Thymus (tissue), 11 donors: ENCODE measurements around the gene CNIH3. TPM values are rescaled to one million over a fixed set of nuclear protein-coding genes. Genes with fewer than 3 reads are reported as not detected.

ENCODE experiments used
- DNase-seq, 9 donors: peaks; one replicate each; pipeline ENCODE4 v3.0.0-alpha.2; 2013; ENCODE audit warnings: low spot score in 9 of 9, low read depth in 6 of 9, missing footprints in 1 of 9
- H3K27ac ChIP-seq, 2 donors: one replicate each; pipeline ENCODE4 v1.5.1; 2013; ENCODE audit warnings: control low read depth in 1 of 2, low read depth in 1 of 2, low read length in 1 of 2, mild to moderate bottlenecking in 1 of 2, moderate library complexity in 1 of 2
- H3K27me3 ChIP-seq, 2 donors: one replicate each; pipeline ENCODE4 v1.5.1; 2013; ENCODE audit warnings: low read length in 1 of 2; ENCODE audit not compliant: control insufficient read depth in 2 of 2, insufficient read depth in 1 of 2
- H3K36me3 ChIP-seq, 2 donors: one replicate each; pipeline ENCODE4 v1.5.1; 2013; ENCODE audit warnings: low read length in 1 of 2, mild to moderate bottlenecking in 1 of 2, moderate library complexity in 1 of 2; ENCODE audit not compliant: control insufficient read depth in 2 of 2, insufficient read depth in 2 of 2
- H3K4me1 ChIP-seq, 2 donors: one replicate each; pipeline ENCODE4 v1.5.1; 2013; ENCODE audit warnings: low read length in 2 of 2; ENCODE audit not compliant: control insufficient read depth in 2 of 2, insufficient read depth in 2 of 2
- H3K4me3 ChIP-seq, 2 donors: one replicate each; pipeline ENCODE4 v1.5.1; 2013; ENCODE audit warnings: low read length in 2 of 2, control low read depth in 1 of 2, mild to moderate bottlenecking in 1 of 2
- H3K9me3 ChIP-seq, 2 donors: one replicate each; pipeline ENCODE4 v1.5.1; 2013; ENCODE audit warnings: low read length in 1 of 2, mild to moderate bottlenecking in 1 of 2; ENCODE audit not compliant: control insufficient read depth in 2 of 2, insufficient read depth in 1 of 2
- WGBS: extraction: QIAGEN DNeasy Blood & Tissue Kit; methylation state at CpG from one replicate; pipeline ENCODE4 v1.1.7; 2013; 5-methylcytosine and 5-hydroxymethylcytosine counted together
- polyA plus RNA-seq: library from polyadenylated mRNA; stranded (reverse); fragments of 200-250 nt; gene quantifications from one replicate; pipeline ENCODE4 v1.2.3, GENCODE V29; 2013
- total RNA-seq: library from RNA; stranded (reverse); fragments of 120-200 nt; gene quantifications from one replicate; pipeline ENCODE4 v1.2.4, GENCODE V29; 2013
- donor health status: healthy.

The CNIH3 gene
- total and polyA plus RNA-seq, 2 donors = 2.2 to 2.3 TPM

- Histone ChIP-seq H3K9me3 (no peaks in the 10 kb centered on the region), H3K36me3 (no peaks in the 10 kb centered on the region), H3K4me3 (no peak overlapping the region), H3K4me1 (peaks cover 5 to 6% of the 10 kb centered on the region in 2 donors), H3K27me3 (no peaks in the 10 kb centered on the region), H3K27ac (no peak overlapping the region)
- WGBS = 92% methylated on average over 5 of the region's 5 CpGs
- no peak for DNase-seq
These were observed 164.6 kb downstream of the CNIH3 start for GRCh38 chr1:224780736-224781135.

- DNase-seq = no peak
- Histone ChIP-seq H3K4me3 (no peak overlapping the region), H3K4me1 (peaks cover 5 to 6% of the 10 kb centered on the region in 2 donors), H3K27me3 (no peaks in the 10 kb centered on the region), H3K9me3 (no peaks in the 10 kb centered on the region), H3K27ac (no peak overlapping the region), H3K36me3 (no peaks in the 10 kb centered on the region)
- WGBS = 90% methylated on average over 2 of the region's 2 CpGs
These were observed 165.7 kb downstream of the CNIH3 start for GRCh38 chr1:224781800-224782199.

DNA sequence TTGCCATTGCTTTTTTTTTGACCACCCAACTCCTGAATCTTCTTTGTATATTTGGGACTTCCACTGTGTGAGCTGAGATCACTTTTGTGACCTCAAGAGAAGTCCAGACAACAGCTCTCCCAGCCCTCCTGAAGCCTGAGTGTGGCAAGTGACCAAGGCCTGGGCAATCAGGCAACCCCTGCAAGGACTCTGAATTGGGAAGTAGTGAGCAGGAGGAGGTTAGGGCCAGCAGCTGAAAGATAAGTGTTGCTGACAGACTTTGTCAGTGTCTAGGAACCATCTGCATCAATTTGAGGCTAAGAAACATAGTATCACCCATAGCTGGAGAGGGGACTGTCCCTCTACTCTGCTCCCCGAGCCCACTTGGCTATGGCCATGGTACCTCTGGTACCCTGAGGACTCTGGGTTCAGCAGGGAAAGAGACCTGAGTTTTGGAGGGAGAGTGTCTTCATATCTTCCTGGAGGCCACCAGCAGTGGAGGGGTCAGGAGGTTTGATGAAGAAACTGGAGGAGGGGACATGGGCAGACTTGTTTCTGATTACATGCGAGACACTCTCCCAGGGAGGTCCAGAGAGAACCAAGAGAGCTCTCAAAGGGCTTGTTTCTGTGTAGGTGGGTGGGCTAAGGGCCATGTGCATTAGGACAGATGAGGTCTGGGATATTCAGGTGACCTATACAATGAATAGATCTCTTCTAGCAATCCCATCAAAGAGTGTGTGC lies 166.3 kb downstream of the CNIH3 start:
- Histone ChIP-seq H3K36me3 (no peaks in the 10 kb centered on the region), H3K4me1 (peaks cover 5 to 6% of the 10 kb centered on the region in 2 donors), H3K27me3 (no peaks in the 10 kb centered on the region), H3K9me3 (no peaks in the 10 kb centered on the region), H3K4me3 (no peak overlapping the region), H3K27ac (no peak overlapping the region)
- WGBS = 90% methylated on average over 2 of the region's 2 CpGs
- DNase-seq = no peak

- no peak for DNase-seq
- H3K27ac ChIP-seq = no peak overlapping the region
These were observed 167.0 kb downstream of the CNIH3 start for GRCh38 chr1:224783006-224783651.

GRCh38 chr1:224784265-224785039 lies 168.3 kb downstream of the CNIH3 start:
- Histone ChIP-seq H3K4me1 (peaks cover 5 to 6% of the 10 kb centered on the region in 2 donors), H3K27me3 (no peaks in the 10 kb centered on the region), H3K27ac (no peak overlapping the region), H3K4me3 (no peak overlapping the region), H3K9me3 (no peaks in the 10 kb centered on the region), H3K36me3 (no peaks in the 10 kb centered on the region)
- DNase-seq = no peak
- 97% methylated on average over 4 of the region's 4 CpGs for WGBS

More at GRCh38 chr1:224783006-224783651, 167.0 kb downstream of the CNIH3 start:
- Histone ChIP-seq H3K9me3 (no peaks in the 10 kb centered on the region), H3K36me3 (no peaks in the 10 kb centered on the region), H3K27me3 (no peaks in the 10 kb centered on the region), H3K4me1 (peaks cover 5 to 6% of the 10 kb centered on the region in 2 donors), H3K4me3 (no peak overlapping the region)
- WGBS = 44% methylated on average over 5 of the region's 5 CpGs

DNA sequence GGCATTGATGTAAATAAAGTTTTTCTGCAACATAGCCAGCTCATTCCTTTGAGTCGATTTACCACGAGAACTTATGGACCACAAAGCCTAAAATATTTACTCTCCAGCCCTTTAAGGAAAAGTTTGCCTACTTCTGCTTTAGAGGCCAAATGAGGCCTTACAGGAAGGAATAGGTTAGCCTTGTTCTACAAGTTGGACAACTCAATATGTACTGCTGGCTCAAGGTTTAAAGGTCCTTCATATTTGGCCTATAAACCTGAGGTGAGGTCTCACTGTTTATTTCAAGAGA lies 168.9 kb downstream of the CNIH3 start:
- no peak for DNase-seq
- no peak overlapping the region for H3K4me3 ChIP-seq
- no peak overlapping the region for H3K27ac ChIP-seq
- no peaks in the 10 kb centered on the region for H3K9me3 ChIP-seq
- H3K36me3 ChIP-seq = no peaks in the 10 kb centered on the region
- H3K4me1 ChIP-seq = peaks cover 5 to 6% of the 10 kb centered on the region in 2 donors
- 59% methylated on average over 2 of the region's 2 CpGs for WGBS
- H3K27me3 ChIP-seq = no peaks in the 10 kb centered on the region

DNA sequence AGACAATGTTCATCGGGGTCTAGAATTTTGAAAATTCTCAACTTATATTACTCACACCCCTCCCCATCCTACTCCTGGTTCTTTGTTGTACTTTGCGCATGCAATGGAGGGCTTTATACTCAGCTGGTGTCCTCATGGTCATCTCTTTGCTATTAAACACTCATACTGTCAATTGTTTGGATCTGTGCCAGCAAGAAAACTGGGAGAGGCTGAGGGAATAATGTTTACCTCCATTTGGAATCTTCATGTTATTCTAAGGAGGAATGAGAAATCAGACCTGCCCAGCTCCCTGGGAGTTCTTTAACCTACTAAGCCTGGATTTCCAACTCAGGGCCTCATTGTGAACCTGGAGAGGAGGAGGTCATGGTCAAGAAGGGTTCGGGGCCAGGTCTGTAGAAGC lies 169.5 kb downstream of the CNIH3 start:
- Histone ChIP-seq H3K9me3 (no peaks in the 10 kb centered on the region), H3K4me3 (no peak overlapping the region), H3K4me1 (peaks cover 5 to 6% of the 10 kb centered on the region in 2 donors), H3K27ac (no peak overlapping the region), H3K36me3 (no peaks in the 10 kb centered on the region), H3K27me3 (no peaks in the 10 kb centered on the region)
- WGBS = 99% methylated on average over 3 of the region's 3 CpGs
- no peak for DNase-seq

GRCh38 chr1:224786533-224787250 lies 170.6 kb downstream of the CNIH3 start:
- no peak for DNase-seq

GRCh38 chr1:224789311-224789710 lies 173.2 kb downstream of the CNIH3 start:
- Histone ChIP-seq H3K4me3 (no peak overlapping the region), H3K27me3 (no peaks in the 10 kb centered on the region), H3K4me1 (no peaks in the 10 kb centered on the region), H3K36me3 (no peaks in the 10 kb centered on the region), H3K27ac (no peak overlapping the region), H3K9me3 (no peaks in the 10 kb centered on the region)
- no peak for DNase-seq

More at GRCh38 chr1:224786533-224787250, 170.6 kb downstream of the CNIH3 start:
- Histone ChIP-seq H3K4me3 (no peak overlapping the region), H3K4me1 (peaks cover 5 to 6% of the 10 kb centered on the region in 2 donors), H3K36me3 (no peaks in the 10 kb centered on the region), H3K27me3 (no peaks in the 10 kb centered on the region), H3K27ac (no peak overlapping the region), H3K9me3 (no peaks in the 10 kb centered on the region)
- 88% methylated on average over 3 of the region's 3 CpGs for WGBS
